Measurements from ENCODE around the gene TBC1D22A.

Gene TBC1D22A

GRCh38 chr22:47147572-47147971, 385.1 kb downstream of the TBC1D22A start:
- H2AFZ ChIP-seq (ENCODE audit: low read length), result no peak overlapping the region
- no peaks in the 10 kb centered on the region for H3K9me3 ChIP-seq (replicated peaks; ENCODE audit: insufficient read depth, low read length)
- no peak overlapping the region for H3K4me3 ChIP-seq (ENCODE audit: low read length)
- no peak for DNase-seq
- no peaks in the 10 kb centered on the region for H4K20me1 ChIP-seq (ENCODE audit: insufficient read depth, low read length)
- no peaks in the 10 kb centered on the region for H3K79me2 ChIP-seq (ENCODE audit: low read length)
- H3K4me1 ChIP-seq (ENCODE audit: low read length), result no peaks in the 10 kb centered on the region
- no peak overlapping the region for H3K27ac ChIP-seq (ENCODE audit: low read length)
- H3F3A ChIP-seq (ENCODE audit: insufficient read depth, low read length), result no peaks in the 10 kb centered on the region
- TF ChIP-seq CTCF (IDR thresholded peaks at IDR 0.05; ENCODE audit: low read length), result no peak
- TF ChIP-seq EZH2phosphoT487 (IDR thresholded peaks at IDR 0.05; ENCODE audit: low read length), result no peak
- no peak for TF ChIP-seq EZH2 (optimal IDR thresholded peaks at IDR 0.05; ENCODE audit: low read depth, low read length)
- no peaks in the 10 kb centered on the region for H3K27me3 ChIP-seq (replicated peaks; ENCODE audit: insufficient read depth, low read length)
- no peak overlapping the region for H3K9ac ChIP-seq (ENCODE audit: low read length)
- no peaks in the 10 kb centered on the region for H3K9me2 ChIP-seq (replicated peaks; ENCODE audit: insufficient read depth, low read length)
- no peak overlapping the region for H3K4me2 ChIP-seq (ENCODE audit: low read depth, low read length)
- no peaks in the 10 kb centered on the region for H3K36me3 ChIP-seq (replicated peaks; ENCODE audit: insufficient read depth, low read length)

- H3K4me2 ChIP-seq (ENCODE audit: low read depth, low read length), result no peak overlapping the region
- TF ChIP-seq EZH2phosphoT487 (IDR thresholded peaks at IDR 0.05; ENCODE audit: low read length), result no peak
- no peak for TF ChIP-seq EZH2 (optimal IDR thresholded peaks at IDR 0.05; ENCODE audit: low read depth, low read length)
- no peak for TF ChIP-seq CTCF (IDR thresholded peaks at IDR 0.05; ENCODE audit: low read length)
- no peak for DNase-seq
- H3K79me2 ChIP-seq (ENCODE audit: low read length), result no peaks in the 10 kb centered on the region
- H3F3A ChIP-seq (ENCODE audit: insufficient read depth, low read length), result no peaks in the 10 kb centered on the region
- no peak overlapping the region for H3K9ac ChIP-seq (ENCODE audit: low read length)
- no peaks in the 10 kb centered on the region for H4K20me1 ChIP-seq (ENCODE audit: insufficient read depth, low read length)
- no peak overlapping the region for H3K4me3 ChIP-seq (ENCODE audit: low read length)
- no peaks in the 10 kb centered on the region for H3K9me3 ChIP-seq (replicated peaks; ENCODE audit: insufficient read depth, low read length)
- no peak overlapping the region for H3K27ac ChIP-seq (ENCODE audit: low read length)
- H2AFZ ChIP-seq (ENCODE audit: low read length), result no peak overlapping the region
- H3K27me3 ChIP-seq (replicated peaks; ENCODE audit: insufficient read depth, low read length), result no peaks in the 10 kb centered on the region
- H3K9me2 ChIP-seq (replicated peaks; ENCODE audit: insufficient read depth, low read length), result no peaks in the 10 kb centered on the region
- no peaks in the 10 kb centered on the region for H3K36me3 ChIP-seq (replicated peaks; ENCODE audit: insufficient read depth, low read length)
- no peaks in the 10 kb centered on the region for H3K4me1 ChIP-seq (ENCODE audit: low read length)
Measured at GRCh38 chr22:47148510-47148909, 386.1 kb downstream of the TBC1D22A start.

- H3K27ac ChIP-seq (ENCODE audit: low read length), result no peak overlapping the region
- H3K9me2 ChIP-seq (replicated peaks; ENCODE audit: insufficient read depth, low read length), result no peaks in the 10 kb centered on the region
- no peaks in the 10 kb centered on the region for H3K4me1 ChIP-seq (ENCODE audit: low read length)
- H3K4me2 ChIP-seq (ENCODE audit: low read depth, low read length), result no peak overlapping the region
- H3F3A ChIP-seq (ENCODE audit: insufficient read depth, low read length), result no peaks in the 10 kb centered on the region
- H2AFZ ChIP-seq (ENCODE audit: low read length), result no peak overlapping the region
- DNase-seq, result no peak
- H3K79me2 ChIP-seq (ENCODE audit: low read length), result no peaks in the 10 kb centered on the region
- TF ChIP-seq EZH2 (optimal IDR thresholded peaks at IDR 0.05; ENCODE audit: low read depth, low read length) (no peak), CTCF (IDR thresholded peaks at IDR 0.05; ENCODE audit: low read length) (no peak), EZH2phosphoT487 (IDR thresholded peaks at IDR 0.05; ENCODE audit: low read length) (no peak)
- no peak overlapping the region for H3K4me3 ChIP-seq (ENCODE audit: low read length)
- H3K9ac ChIP-seq (ENCODE audit: low read length), result no peak overlapping the region
- no peaks in the 10 kb centered on the region for H4K20me1 ChIP-seq (ENCODE audit: insufficient read depth, low read length)
- no peaks in the 10 kb centered on the region for H3K27me3 ChIP-seq (replicated peaks; ENCODE audit: insufficient read depth, low read length)
- H3K9me3 ChIP-seq (replicated peaks; ENCODE audit: insufficient read depth, low read length), result no peaks in the 10 kb centered on the region
- H3K36me3 ChIP-seq (replicated peaks; ENCODE audit: insufficient read depth, low read length), result no peaks in the 10 kb centered on the region
Measured at GRCh38 chr22:47148956-47149728, 386.7 kb downstream of the TBC1D22A start.
